ENCODE measurements around the gene DNAH8.

DNAH8 gene

GRCh38 chr6:38797391-38797790 lies 82.3 kb downstream of the DNAH8 start:
- no peak for DNase-seq

- no peak for DNase-seq
Measured at GRCh38 chr6:38799529-38800184, 84.5 kb downstream of the DNAH8 start.

- DNase-seq = no peak
Measured at GRCh38 chr6:38801305-38801704, 86.2 kb downstream of the DNAH8 start.

- no peak for DNase-seq
Measured at GRCh38 chr6:38802497-38802896, 87.4 kb downstream of the DNAH8 start.

GRCh38 chr6:38803129-38803528 lies 88.0 kb downstream of the DNAH8 start:
- DNase-seq = no peak

- peak; percentile 16 for DNase-seq
Measured at GRCh38 chr6:38804358-38804757, 89.2 kb downstream of the DNAH8 start.

GRCh38 chr6:38805127-38805655 lies 90.1 kb downstream of the DNAH8 start:
- DNase-seq = no peak

GRCh38 chr6:38805692-38806091 lies 90.6 kb downstream of the DNAH8 start:
- no peak for DNase-seq

GRCh38 chr6:38806271-38806670 lies 91.2 kb downstream of the DNAH8 start:
- DNase-seq = peak; percentile 38

GRCh38 chr6:38806833-38807232 lies 91.7 kb downstream of the DNAH8 start:
- DNase-seq = no peak

GRCh38 chr6:38808039-38808438 lies 92.9 kb downstream of the DNAH8 start:
- no peak for DNase-seq

GRCh38 chr6:38813041-38813823 lies 98.1 kb downstream of the DNAH8 start:
- no peak for DNase-seq

GRCh38 chr6:38814761-38815160 lies 99.7 kb downstream of the DNAH8 start:
- DNase-seq = no peak

GRCh38 chr6:38815250-38815649 lies 100.1 kb downstream of the DNAH8 start:
- DNase-seq = no peak

GRCh38 chr6:38818691-38819090 lies 103.6 kb downstream of the DNAH8 start:
- DNase-seq = no peak

- no peak for DNase-seq
Measured at GRCh38 chr6:38822963-38823362, 107.9 kb downstream of the DNAH8 start.

GRCh38 chr6:38824243-38824894 lies 109.3 kb downstream of the DNAH8 start:
- DNase-seq = no peak

GRCh38 chr6:38827024-38827423 lies 111.9 kb downstream of the DNAH8 start:
- no peak for DNase-seq

GRCh38 chr6:38831865-38832264 lies 116.8 kb downstream of the DNAH8 start:
- DNase-seq = no peak

- DNase-seq = no peak
Measured at GRCh38 chr6:38833320-38833719, 118.2 kb downstream of the DNAH8 start.

GRCh38 chr6:38836585-38836984 lies 121.5 kb downstream of the DNAH8 start:
- no peak for DNase-seq

- DNase-seq = no peak
Measured at GRCh38 chr6:38837101-38837500, 122.0 kb downstream of the DNAH8 start.

GRCh38 chr6:38843798-38844197 lies 128.7 kb downstream of the DNAH8 start:
- DNase-seq = no peak

- DNase-seq = no peak
Measured at GRCh38 chr6:38845931-38846330, 130.8 kb downstream of the DNAH8 start.

Measured in NCI-H345 (cell line).